Mammary epithelial cell (primary cell): ENCODE measurements around the gene RPS24.

Experiments used
- CTCF ChIP-seq, 2 donors: IDR thresholded peaks in 1 of 2; conservative IDR thresholded peaks in 1 of 2; 2 replicates each; pipeline ENCODE4 v1.5.1; 2011 to 2012; ENCODE audit warnings: inconsistent platforms in 2 of 2, low read length in 2 of 2, mild to moderate bottlenecking in 2 of 2, control low read depth in 1 of 2, low read depth in 1 of 2; ENCODE audit not compliant: insufficient read depth in 1 of 2; ENCODE audit errors: extremely low read depth in 1 of 2
- EZH2 ChIP-seq: IDR thresholded peaks from 2 replicates; pipeline ENCODE4 v1.6.1; 2012; ENCODE audit warnings: low read length, inconsistent platforms, borderline replicate concordance

- TF ChIP-seq CTCF (conservative IDR thresholded peaks at IDR 0.05 in 1 of 2, IDR thresholded peaks at IDR 0.05 in 1 of 2; ENCODE audit: extremely low read depth in 1 of 2, insufficient read depth in 1 of 2, low read depth in 1 of 2, low read length in 2 of 2): no peak
- TF ChIP-seq EZH2: no peak
Measured at GRCh38 chr10:78045237-78045636, 11.6 kb downstream of the RPS24 start.
